K562 (cell line): ENCODE results near the gene FN1. TPM values are rescaled to one million over a fixed set of nuclear protein-coding genes. Genes with fewer than 3 reads are reported as not detected.
A peak's percentile ranks its signal among the peaks of the same experiment; 100 is the strongest.

Experiments used
- ATAC-seq: fragments of 200-7000 bp; cut with Tn5 transposase; 3 replicates; pipeline ENCODE4 v1.9.1; 2020; ENCODE audit warnings: moderate library complexity
- BruUV-seq: library from RNA; stranded (reverse); fragments of 400-500 nt; replicated peaks from 2 replicates; lab custom pipeline; 2021; lab: Mats Ljungman, UMichigan
- CTCF ChIA-PET: fragments of 300-600 bp; formaldehyde crosslinking; extraction: SDS; loops from one replicate; lab custom pipeline; 2021; ENCODE audit warnings: low intra/inter-chr PET ratio; lab: Yijun Ruan, JAX
- POLR2A ChIA-PET: fragments of 300-600, 350-650 bp; sonication (Branson Sonifier 250); formaldehyde crosslinking; extraction: SDS; loops from one replicate; lab custom pipeline; 2021; ENCODE audit warnings: antibody characterized with exemption, inconsistent platforms; lab: Yijun Ruan, JAX
- DNase-seq, 4 experiments: peaks; one replicate each; pipeline versions ENCODE4 v3.0.0 to v3.0.0-alpha.2; 2011 to 2018; ENCODE audit warnings: low spot score in 3 of 4, mixed read lengths in 3 of 4; ENCODE audit errors: extremely low read depth in 1 of 4
- FAIRE-seq: peaks from 2 replicates; lab custom pipeline; 2011; peaks lifted over from hg19 to GRCh38; lab: Jason Lieb, UNC
- H2AFZ ChIP-seq: 2 replicates; pipeline ENCODE4 v1.6.0; 2011; ENCODE audit warnings: low read depth, low read length, control low read depth, inconsistent platforms
- H3K27ac ChIP-seq: fragments of 200-600 bp; 3 replicates; pipeline ENCODE4 v1.8.0; 2011; ENCODE audit warnings: low read depth, mild to moderate bottlenecking, control low read depth, inconsistent platforms, low read length, moderate library complexity, mixed read lengths; ENCODE audit errors: extremely low read depth
- H3K27me3 ChIP-seq, 2 experiments: fragments of 300-600 bp in 1 of 2; 2 replicates in 1 of 2; 3 replicates in 1 of 2; pipeline versions ENCODE4 v1.6.0 to v1.8.0; 2011; ENCODE audit warnings: inconsistent platforms in 2 of 2, low read length in 2 of 2, mild to moderate bottlenecking in 1 of 2, mixed read lengths in 1 of 2, moderate library complexity in 1 of 2; ENCODE audit not compliant: control insufficient read depth in 2 of 2, insufficient read depth in 2 of 2
- H3K36me3 ChIP-seq: fragments of 300-600 bp; 3 replicates; pipeline ENCODE4 v1.8.0; 2011; ENCODE audit warnings: mild to moderate bottlenecking, low read length, inconsistent platforms; ENCODE audit not compliant: control insufficient read depth, insufficient read depth
- H3K4me1 ChIP-seq, 2 experiments: fragments of 200-600 bp in 1 of 2; replicated peaks in 1 of 2; 2 replicates in 1 of 2; 3 replicates in 1 of 2; pipeline versions ENCODE4 v1.5.1 to v1.8.0; 2011; ENCODE audit warnings: inconsistent platforms in 2 of 2, low read length in 2 of 2, mild to moderate bottlenecking in 1 of 2, mixed read lengths in 1 of 2, moderate library complexity in 1 of 2; ENCODE audit not compliant: control insufficient read depth in 2 of 2, insufficient read depth in 2 of 2
- H3K4me2 ChIP-seq: 2 replicates; pipeline ENCODE4 v1.6.1; 2011; ENCODE audit warnings: low read length, control low read depth, inconsistent platforms, mixed read lengths; ENCODE audit not compliant: insufficient read depth
- H3K4me3 ChIP-seq: fragments of 200-600 bp; sonication (generic), shearing (Covaris generic); 2 replicates; pipeline ENCODE4 v1.5.1; 2016; ENCODE audit warnings: control low read depth, inconsistent platforms
- H3K79me2 ChIP-seq: fragments of 200-600 bp; 3 replicates; pipeline ENCODE4 v1.8.0; 2011; ENCODE audit warnings: low read length, inconsistent platforms; ENCODE audit not compliant: control insufficient read depth, insufficient read depth
- H3K9ac ChIP-seq, 2 experiments: 2 replicates each; pipeline versions ENCODE4 v1.6.0 to v1.6.1; 2011; ENCODE audit warnings: low read depth in 2 of 2, low read length in 2 of 2, control low read depth in 1 of 2, inconsistent platforms in 1 of 2, mild to moderate bottlenecking in 1 of 2, mixed read lengths in 1 of 2; ENCODE audit not compliant: insufficient read depth in 1 of 2
- H3K9me1 ChIP-seq: one replicate; pipeline ENCODE4 v1.6.0; 2011; ENCODE audit warnings: inconsistent platforms, mild to moderate bottlenecking, low read length, moderate library complexity; ENCODE audit not compliant: control insufficient read depth, insufficient read depth
- H3K9me3 ChIP-seq: replicated peaks from 2 replicates; pipeline ENCODE4 v1.5.1; 2011; ENCODE audit warnings: low read depth, low read length, inconsistent platforms; ENCODE audit not compliant: control insufficient read depth, insufficient read depth
- H4K20me1 ChIP-seq: replicated peaks from 2 replicates; pipeline ENCODE4 v1.6.1; 2011; ENCODE audit warnings: low read length, inconsistent platforms, mixed read lengths; ENCODE audit not compliant: control insufficient read depth, insufficient read depth
- PRPF4 ChIP-seq: fragments of 200-400 bp; formaldehyde crosslinking; IDR thresholded peaks from one replicate; pipeline ENCODE4 v1.6.1; 2017; ENCODE audit warnings: low read length, low read depth, mild to moderate bottlenecking; ENCODE audit not compliant: insufficient read depth, poor library complexity, severe bottlenecking
- SAFB2 ChIP-seq: fragments of 200-400 bp; formaldehyde crosslinking; IDR thresholded peaks from 2 replicates; pipeline ENCODE4 v1.6.1; 2018; ENCODE audit warnings: borderline replicate concordance, low read length, low read depth, moderate library complexity; ENCODE audit not compliant: severe bottlenecking
- SREBF2 ChIP-seq: sonication (generic); formaldehyde crosslinking; IDR thresholded peaks from 2 replicates; pipeline ENCODE4 v1.4.0; 2020; ENCODE audit warnings: mild to moderate bottlenecking, missing genetic modification reagents
- ZSCAN29 ChIP-seq: fragments of 450-650 bp; IDR thresholded peaks from 2 replicates; pipeline ENCODE4 v1.6.1; 2017
- WGBS: fragments of 100-300 bp; shearing (Covaris generic); methylation state at CpG from one replicate; pipeline ENCODE4 v1.1.6; 2016; ENCODE audit warnings: low coverage, mixed read lengths; ENCODE audit not compliant: insufficient coverage; ENCODE audit errors: missing lambda C conversion rate; 5-methylcytosine and 5-hydroxymethylcytosine counted together
- in situ Hi-C: fragments of 300-500 bp; cut with MboI; formaldehyde crosslinking; loops from 4 replicates; pipeline ENCODE4 v1.15.0; 2018; ENCODE audit warnings: inconsistent platforms, mixed read lengths
- intact Hi-C: fragments of 100-400 bp; cut with micrococcal nuclease; formaldehyde crosslinking; loops from 2 replicates; pipeline ENCODE4 v1.14.2; 2022
- polyA plus RNA-seq, 8 experiments: library from polyadenylated mRNA; depleted of rRNA in 4 of 8; stranded (reverse) in 5 of 8; unstranded in 3 of 8; fragments of >200 nt; fragmentation: Nextera tagmentation in 2 of 8; fragmentation: Illumina TruSeq in 1 of 8; extraction: Ambion mirVana in 2 of 8; extraction: Trizol in 1 of 8; gene quantifications; 2 replicates each; pipeline versions ENCODE4 v1.2.1 to v1.2.3, GENCODE V29; 2011 to 2014; ENCODE audit warnings: inconsistent platforms in 1 of 8, missing spikeins in 1 of 8
- total RNA-seq, 7 experiments: library from RNA; depleted of rRNA in 6 of 7; stranded (reverse); fragments of >200 nt in 6 of 7; fragmentation: Illumina TruSeq in 2 of 7; extraction: Trizol in 2 of 7; gene quantifications; 2 replicates each; pipeline versions ENCODE4 v1.2.1 to v1.2.3, GENCODE V29; 2011 to 2021; ENCODE audit warnings: low replicate concordance in 1 of 7
- TF ChIP-seq, protein P1 (sequence below): fragments of 450-650 bp; formaldehyde crosslinking; IDR thresholded peaks from 2 replicates; pipeline ENCODE4 v1.4.0; 2020; ENCODE audit warnings: mild to moderate bottlenecking, mixed read lengths
- TF ChIP-seq, protein P2 (sequence below): IDR thresholded peaks from 2 replicates; pipeline ENCODE4 v1.6.1; 2011; ENCODE audit warnings: borderline replicate concordance, low read depth, mild to moderate bottlenecking, moderate library complexity, low read length; ENCODE audit not compliant: insufficient read depth, poor library complexity, severe bottlenecking

FN1 gene
- total and polyA plus RNA-seq, 9 of the 15 experiments (the other 6 are each of a cell fraction or from before 2014, with no cell fraction given): 7.4 to 19.1 (median 11.2) TPM

DNA sequence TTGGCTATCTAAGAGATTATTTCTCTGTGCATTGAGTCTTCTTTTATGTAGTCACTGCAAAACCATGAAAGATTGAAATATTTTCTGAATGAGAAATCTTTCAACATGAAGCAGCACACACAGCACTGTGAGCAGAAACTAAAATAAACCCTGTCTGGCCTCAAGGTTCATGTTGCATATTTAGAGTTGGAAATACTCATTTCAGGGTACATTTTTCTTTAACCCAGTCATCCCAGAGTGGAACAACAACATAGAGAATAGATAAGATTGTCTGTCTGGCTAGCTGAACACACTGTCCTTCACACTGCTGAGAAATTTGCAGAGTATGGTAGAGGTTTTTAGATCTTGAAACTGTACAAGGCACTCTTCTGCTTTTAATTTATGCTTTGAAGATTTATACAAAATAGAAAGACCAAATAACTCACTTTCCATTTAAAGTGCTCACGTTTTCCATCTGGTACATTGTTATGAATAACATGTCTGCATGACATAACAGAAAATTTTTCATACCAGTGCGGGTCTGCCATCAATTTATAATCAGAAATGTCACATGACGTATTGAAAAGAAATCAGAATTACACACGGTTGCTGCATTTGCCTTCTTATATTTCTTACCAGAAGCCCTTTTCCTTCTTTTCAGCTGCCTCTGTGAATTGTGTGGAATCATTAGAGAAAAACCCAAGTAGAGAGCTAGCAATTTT, 25.0 kb upstream of the FN1 start:
- Histone ChIP-seq H3K27me3 (no peaks in the 10 kb centered on the region), H3K36me3 (no peaks in the 10 kb centered on the region), H3K4me1 (no peaks in the 10 kb centered on the region), H4K20me1 (no peaks in the 10 kb centered on the region), H3K27ac (no peak overlapping the region), H3K4me3 (no peak overlapping the region), H3K9me1 (no peaks in the 10 kb centered on the region), H3K79me2 (no peaks in the 10 kb centered on the region), H3K9ac (no peak overlapping the region), H3K4me2 (no peak overlapping the region), H2AFZ (no peak overlapping the region), H3K9me3 (no peaks in the 10 kb centered on the region)
- ATAC-seq: no peak
- CTCF ChIA-PET: no interaction called here
- intact Hi-C loops: no loop called here
- no peak for DNase-seq
- TF ChIP-seq ZSCAN29: no peak
- TF ChIP-seq, protein P1, sequence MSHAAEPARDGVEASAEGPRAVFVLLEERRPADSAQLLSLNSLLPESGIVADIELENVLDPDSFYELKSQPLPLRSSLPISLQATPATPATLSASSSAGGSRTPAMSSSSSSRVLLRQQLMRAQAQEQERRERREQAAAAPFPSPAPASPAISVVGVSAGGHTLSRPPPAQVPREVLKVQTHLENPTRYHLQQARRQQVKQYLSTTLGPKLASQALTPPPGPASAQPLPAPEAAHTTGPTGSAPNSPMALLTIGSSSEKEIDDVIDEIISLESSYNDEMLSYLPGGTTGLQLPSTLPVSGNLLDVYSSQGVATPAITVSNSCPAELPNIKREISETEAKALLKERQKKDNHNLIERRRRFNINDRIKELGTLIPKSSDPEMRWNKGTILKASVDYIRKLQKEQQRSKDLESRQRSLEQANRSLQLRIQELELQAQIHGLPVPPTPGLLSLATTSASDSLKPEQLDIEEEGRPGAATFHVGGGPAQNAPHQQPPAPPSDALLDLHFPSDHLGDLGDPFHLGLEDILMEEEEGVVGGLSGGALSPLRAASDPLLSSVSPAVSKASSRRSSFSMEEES: peak; percentile 23; the same call in 1 of the 2 replicates
- no peak for TF ChIP-seq SAFB2
- no peak for TF ChIP-seq SREBF2 (CRISPR knock-in tag)
- TF ChIP-seq PRPF4: no peak
- TF ChIP-seq, protein P2, sequence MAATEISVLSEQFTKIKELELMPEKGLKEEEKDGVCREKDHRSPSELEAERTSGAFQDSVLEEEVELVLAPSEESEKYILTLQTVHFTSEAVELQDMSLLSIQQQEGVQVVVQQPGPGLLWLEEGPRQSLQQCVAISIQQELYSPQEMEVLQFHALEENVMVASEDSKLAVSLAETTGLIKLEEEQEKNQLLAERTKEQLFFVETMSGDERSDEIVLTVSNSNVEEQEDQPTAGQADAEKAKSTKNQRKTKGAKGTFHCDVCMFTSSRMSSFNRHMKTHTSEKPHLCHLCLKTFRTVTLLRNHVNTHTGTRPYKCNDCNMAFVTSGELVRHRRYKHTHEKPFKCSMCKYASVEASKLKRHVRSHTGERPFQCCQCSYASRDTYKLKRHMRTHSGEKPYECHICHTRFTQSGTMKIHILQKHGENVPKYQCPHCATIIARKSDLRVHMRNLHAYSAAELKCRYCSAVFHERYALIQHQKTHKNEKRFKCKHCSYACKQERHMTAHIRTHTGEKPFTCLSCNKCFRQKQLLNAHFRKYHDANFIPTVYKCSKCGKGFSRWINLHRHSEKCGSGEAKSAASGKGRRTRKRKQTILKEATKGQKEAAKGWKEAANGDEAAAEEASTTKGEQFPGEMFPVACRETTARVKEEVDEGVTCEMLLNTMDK: no peak
- POLR2A ChIA-PET: no interaction called here
- no TSS peak for BruUV-seq
- no peak for FAIRE-seq
- 33% methylated on average over 4 of the region's 4 CpGs for WGBS
- in situ Hi-C loops: no loop called here
